Esophagus muscularis mucosa (tissue), 4 donors: ENCODE results near the gene EXOC6B. TPM values are rescaled to one million over a fixed set of nuclear protein-coding genes. Genes with fewer than 3 reads are reported as not detected.

Source experiments
- DNase-seq: peaks from one replicate; pipeline ENCODE4 v3.0.0-alpha.2; 2017; ENCODE audit errors: extremely low spot score
- H3K27ac ChIP-seq, 4 donors: fragments of 200-600 bp; sonication (generic); replicated peaks in 1 of 4; 1 replicate in 3 of 4; 2 replicates in 1 of 4; pipeline ENCODE4 v1.5.1; 2016 to 2019; ENCODE audit warnings: mild to moderate bottlenecking in 1 of 4
- H3K27me3 ChIP-seq, 4 donors: fragments of 200-600 bp; sonication (generic); one replicate each; pipeline versions ENCODE4 v1.5.1 to v1.6.0; 2016 to 2019
- H3K36me3 ChIP-seq, 4 donors: fragments of 200-600 bp; sonication (generic); one replicate each; pipeline ENCODE4 v1.5.1; 2016 to 2019
- H3K4me1 ChIP-seq, 4 donors: fragments of 200-600 bp; sonication (generic); one replicate each; pipeline ENCODE4 v1.5.1; 2016 to 2019
- H3K4me3 ChIP-seq, 4 donors: fragments of 200-600 bp; sonication (generic); 1 replicate in 2 of 4; 2 replicates in 2 of 4; pipeline ENCODE4 v1.5.1; 2016 to 2019; ENCODE audit warnings: mild to moderate bottlenecking in 4 of 4, moderate library complexity in 1 of 4
- H3K9me3 ChIP-seq, 4 donors: fragments of 200-600 bp; sonication (generic); 1 replicate in 3 of 4; 2 replicates in 1 of 4; pipeline ENCODE4 v1.5.1; 2016 to 2019
- EP300 ChIP-seq: sonication (generic); formaldehyde crosslinking; IDR thresholded peaks from one replicate; pipeline ENCODE4 v1.6.1; 2017; ENCODE audit warnings: antibody characterized with exemption
- POLR2A ChIP-seq: fragments of 450-650 bp; IDR thresholded peaks from one replicate; pipeline ENCODE4 v1.6.1; 2017; ENCODE audit warnings: antibody characterized with exemption, moderate library complexity, mild to moderate bottlenecking, low read depth
- POLR2AphosphoS5 ChIP-seq, 2 donors: sonication (generic); formaldehyde crosslinking; IDR thresholded peaks; one replicate each; pipeline ENCODE4 v1.6.1; 2017; ENCODE audit warnings: antibody characterized with exemption in 2 of 2
- WGBS: methylation state at CpG from one replicate; pipeline ENCODE4 v1.1.5; 2018; 5-methylcytosine and 5-hydroxymethylcytosine counted together
- intact Hi-C: fragments of 100-400 bp; cut with DNase I; formaldehyde crosslinking; loops from one replicate; pipeline ENCODE4 v1.15.1; 2023
- total RNA-seq, 4 donors: library from RNA; depleted of rRNA; stranded (reverse); fragments of >200 nt; gene quantifications; one replicate each; pipeline versions ENCODE4 v1.1.0 to v1.2.1, GENCODE V29; 2016
- TF ChIP-seq, protein P1 (sequence below), 3 experiments: fragments of 200-600 bp in 2 of 3; fragments of 450-650 bp in 1 of 3; sonication (generic) in 2 of 3; IDR thresholded peaks; one replicate each; pipeline ENCODE4 v1.5.1; 2017 to 2019; ENCODE audit warnings: antibody characterized with exemption in 3 of 3, mild to moderate bottlenecking in 2 of 3, moderate library complexity in 1 of 3

EXOC6B gene
- total RNA-seq = 10 to 100 TPM; 24.5 to 45.9 (median 37.4) TPM

DNA sequence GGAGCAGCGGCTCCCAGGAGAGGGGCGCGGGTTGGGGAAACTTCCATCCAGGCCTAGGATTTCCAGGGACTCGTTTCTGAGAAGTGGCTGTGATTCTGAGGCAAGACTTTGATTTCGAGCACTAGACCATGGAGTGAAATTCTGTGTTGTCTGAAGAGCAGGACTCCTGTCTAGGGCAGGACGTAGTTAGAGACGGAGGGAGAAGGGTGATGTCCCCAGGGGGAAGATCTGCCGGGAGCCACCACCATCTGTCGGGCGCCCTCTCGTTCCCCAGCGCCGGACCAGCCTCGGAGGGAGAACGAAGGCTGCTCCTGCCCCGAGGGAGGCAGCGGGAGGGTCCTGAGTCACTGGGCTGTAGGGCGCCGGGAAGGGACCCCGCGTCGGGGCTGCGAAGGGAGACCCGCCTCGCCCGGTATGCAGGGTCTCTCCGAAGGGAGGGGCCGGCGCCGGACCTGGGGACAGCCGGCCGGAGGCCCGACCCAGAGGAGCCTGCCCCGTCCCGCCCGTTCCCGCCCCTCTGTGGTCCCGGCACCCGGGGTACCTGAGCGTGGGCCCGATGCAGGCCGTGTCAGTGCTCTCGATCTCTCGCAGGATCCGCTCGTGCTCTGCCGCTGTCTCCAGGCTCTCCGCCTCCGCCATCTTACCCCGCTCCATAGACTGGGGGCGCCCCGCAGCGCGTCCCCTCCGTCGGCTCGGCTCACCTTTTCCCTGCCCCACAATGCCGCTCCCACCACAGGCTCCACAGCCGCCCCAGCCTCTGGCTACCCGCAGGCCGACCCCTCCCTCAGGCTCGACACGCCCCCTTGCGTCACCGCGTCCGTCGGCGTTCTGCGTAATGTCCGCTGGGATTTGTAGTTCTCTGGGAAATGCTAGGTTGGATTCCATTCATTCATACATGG lies at the start of gene EXOC6B:
TSS of gene EXOC6B (minus strand) at position 777 of the 899 bp plus-strand sequence.
- TF ChIP-seq, protein P1, sequence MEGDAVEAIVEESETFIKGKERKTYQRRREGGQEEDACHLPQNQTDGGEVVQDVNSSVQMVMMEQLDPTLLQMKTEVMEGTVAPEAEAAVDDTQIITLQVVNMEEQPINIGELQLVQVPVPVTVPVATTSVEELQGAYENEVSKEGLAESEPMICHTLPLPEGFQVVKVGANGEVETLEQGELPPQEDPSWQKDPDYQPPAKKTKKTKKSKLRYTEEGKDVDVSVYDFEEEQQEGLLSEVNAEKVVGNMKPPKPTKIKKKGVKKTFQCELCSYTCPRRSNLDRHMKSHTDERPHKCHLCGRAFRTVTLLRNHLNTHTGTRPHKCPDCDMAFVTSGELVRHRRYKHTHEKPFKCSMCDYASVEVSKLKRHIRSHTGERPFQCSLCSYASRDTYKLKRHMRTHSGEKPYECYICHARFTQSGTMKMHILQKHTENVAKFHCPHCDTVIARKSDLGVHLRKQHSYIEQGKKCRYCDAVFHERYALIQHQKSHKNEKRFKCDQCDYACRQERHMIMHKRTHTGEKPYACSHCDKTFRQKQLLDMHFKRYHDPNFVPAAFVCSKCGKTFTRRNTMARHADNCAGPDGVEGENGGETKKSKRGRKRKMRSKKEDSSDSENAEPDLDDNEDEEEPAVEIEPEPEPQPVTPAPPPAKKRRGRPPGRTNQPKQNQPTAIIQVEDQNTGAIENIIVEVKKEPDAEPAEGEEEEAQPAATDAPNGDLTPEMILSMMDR (IDR thresholded peaks at IDR 0.05) = peak in 1 of 3 experiments; percentile 12
- TF ChIP-seq POLR2A = peak; percentile 16
- TF ChIP-seq EP300 = no peak
- TF ChIP-seq POLR2AphosphoS5 (IDR thresholded peaks at IDR 0.05) = peak; percentile 91 to 92
- H3K4me1 ChIP-seq = peaks cover 8 to 27% (median 20%) of the 10 kb centered on the region in 4 donors
- intact Hi-C loops = no loop called here
- peak; percentile 97 for DNase-seq
- WGBS = 3% methylated on average over 9 of the region's 71 CpGs
- no peaks in the 10 kb centered on the region for H3K36me3 ChIP-seq
- H3K4me3 ChIP-seq = peak within 1 kb of the TSS; percentile 72 to 96 (median 88)
- H3K27ac ChIP-seq = peak within 1 kb of the TSS; percentile 84 to 88 (median 86)
- H3K27me3 ChIP-seq = no peaks in the 10 kb centered on the region
- no peaks in the 10 kb centered on the region for H3K9me3 ChIP-seq

DNA sequence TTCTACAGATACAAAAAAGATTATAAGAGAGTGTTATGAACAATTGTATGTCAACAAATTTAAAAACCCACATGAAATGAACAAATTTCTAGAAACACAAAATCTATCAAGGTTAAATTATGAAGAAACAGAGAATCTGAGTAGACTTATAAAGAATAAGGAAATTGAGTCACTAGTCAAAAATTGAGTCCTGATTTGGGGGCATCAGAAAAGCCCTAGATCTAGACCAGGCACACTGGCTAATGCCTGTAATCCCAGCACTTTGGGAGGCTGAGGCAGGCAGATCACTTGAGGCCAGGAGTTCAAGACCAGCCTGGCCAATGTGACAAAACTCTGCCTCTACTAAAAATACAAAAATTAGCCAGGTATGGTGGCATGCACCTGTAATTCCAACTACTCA lies 46.0 kb upstream of the EXOC6B start:
- H3K4me3 ChIP-seq = no peak overlapping the region
- TF ChIP-seq POLR2AphosphoS5 (IDR thresholded peaks at IDR 0.05) (no peak), POLR2A (no peak), EP300 (no peak)
- TF ChIP-seq, protein P1 (IDR thresholded peaks at IDR 0.05) = no peak
- H3K27me3 ChIP-seq = peaks cover 0 to 4% (median 0%) of the 10 kb centered on the region in 4 donors
- no peak overlapping the region for H3K27ac ChIP-seq
- no peaks in the 10 kb centered on the region for H3K36me3 ChIP-seq
- no peaks in the 10 kb centered on the region for H3K4me1 ChIP-seq
- H3K9me3 ChIP-seq = peaks cover 0 to 10% (median 2%) of the 10 kb centered on the region in 4 donors
- no peak for DNase-seq
- intact Hi-C loops = no loop called here

DNA sequence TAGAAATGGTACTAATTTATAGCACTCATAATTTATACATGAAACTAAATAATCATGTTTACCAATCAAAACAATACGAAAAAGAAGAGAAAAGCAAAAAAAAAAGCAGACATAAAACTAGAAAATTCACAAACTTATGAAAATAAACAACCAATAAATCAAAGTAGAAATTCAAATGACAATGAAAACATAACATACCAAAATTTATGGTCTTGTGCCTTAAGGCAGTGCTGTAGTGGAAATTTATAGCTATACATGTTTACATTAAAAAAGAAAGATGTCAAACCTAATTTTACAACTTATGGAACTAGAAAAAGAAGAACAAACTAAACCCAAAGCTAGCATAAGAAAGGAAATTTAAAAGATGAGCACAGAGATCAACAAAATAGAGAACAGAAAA lies 45.2 kb upstream of the EXOC6B start:
- intact Hi-C loops = no loop called here
- WGBS = 53% methylated on average over 1 of the region's 1 CpG
- H3K27ac ChIP-seq = no peak overlapping the region
- DNase-seq = no peak
- TF ChIP-seq EP300 = no peak
- TF ChIP-seq, protein P1 (IDR thresholded peaks at IDR 0.05) = no peak
- no peak for TF ChIP-seq POLR2AphosphoS5 (IDR thresholded peaks at IDR 0.05)
- no peak for TF ChIP-seq POLR2A
- no peaks in the 10 kb centered on the region for H3K4me1 ChIP-seq
- H3K27me3 ChIP-seq = peaks cover 0 to 4% (median 0%) of the 10 kb centered on the region in 4 donors
- no peaks in the 10 kb centered on the region for H3K36me3 ChIP-seq
- H3K9me3 ChIP-seq = peaks cover 0 to 10% (median 2%) of the 10 kb centered on the region in 4 donors
- no peak overlapping the region for H3K4me3 ChIP-seq

DNA sequence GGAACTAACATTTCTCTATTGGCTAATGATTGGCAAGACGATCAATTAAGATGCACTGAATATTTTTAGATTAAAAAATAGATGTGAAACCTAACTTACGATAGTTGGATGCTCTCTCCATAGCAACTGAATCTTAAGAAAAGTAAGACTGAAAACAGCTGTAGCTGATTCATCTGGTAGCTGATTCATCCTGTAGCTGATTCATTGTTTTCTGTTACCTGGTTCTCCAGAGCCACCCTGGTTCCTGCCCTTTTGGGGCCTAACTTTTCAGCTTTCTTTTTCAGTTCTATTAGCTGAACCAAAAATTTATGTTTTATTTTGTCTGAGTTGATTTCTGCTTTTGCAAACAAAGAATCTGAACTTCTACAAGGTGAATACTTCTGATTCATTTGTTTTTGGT lies 38.7 kb upstream of the EXOC6B start:
- no peak for TF ChIP-seq EP300
- TF ChIP-seq, protein P1 (IDR thresholded peaks at IDR 0.05) = no peak
- Histone ChIP-seq H3K4me3 (no peak overlapping the region), H3K27me3 (peaks cover 0 to 22% (median 0%) of the 10 kb centered on the region in 4 donors), H3K36me3 (no peaks in the 10 kb centered on the region), H3K27ac (no peak overlapping the region), H3K4me1 (peaks cover 4 to 12% (median 10%) of the 10 kb centered on the region in 4 donors), H3K9me3 (no peaks in the 10 kb centered on the region)
- no peak for DNase-seq
- intact Hi-C loops = no loop called here
- WGBS = 24% methylated on average over 2 of the region's 2 CpGs
